HepG2 (cell line): ENCODE measurements around the gene CYBB. TPM values are rescaled to one million over a fixed set of nuclear protein-coding genes. Genes with fewer than 3 reads are reported as not detected.

Source experiments
- ATAC-seq: fragments of 200-7000 bp; cut with Tn5 transposase; 3 replicates; pipeline ENCODE4 v1.9.1; 2020; ENCODE audit warnings: mild to moderate bottlenecking, moderate library complexity
- BruUV-seq: library from RNA; stranded (reverse); fragments of 400-500 nt; replicated peaks from 2 replicates; lab custom pipeline; 2021; lab: Mats Ljungman, UMichigan
- CTCF ChIA-PET: fragments of 300-600 bp; formaldehyde crosslinking; extraction: SDS; loops from one replicate; lab custom pipeline; 2021; ENCODE audit warnings: low total read pairs, inconsistent platforms, low intra/inter-chr PET ratio; lab: Yijun Ruan, JAX
- POLR2A ChIA-PET: fragments of 350-600 bp; sonication (Branson Sonifier 250); formaldehyde crosslinking; loops from one replicate; lab custom pipeline; 2020; ENCODE audit warnings: antibody characterized with exemption, inconsistent platforms; lab: Yijun Ruan, JAX
- DNase-seq: peaks from one replicate; pipeline ENCODE4 v3.0.0-alpha.2; 2015; ENCODE audit warnings: low spot score
- FAIRE-seq: peaks from 3 replicates; lab custom pipeline; 2011; peaks lifted over from hg19 to GRCh38; lab: Jason Lieb, UNC
- H2AFZ ChIP-seq: one replicate; pipeline ENCODE4 v1.6.1; 2011; ENCODE audit warnings: low read length, inconsistent platforms
- H3K27ac ChIP-seq: fragments of 300-600 bp; 3 replicates; pipeline ENCODE4 v1.8.0; 2011; ENCODE audit warnings: mixed run types, mild to moderate bottlenecking, mixed read lengths, low read length, inconsistent platforms; ENCODE audit not compliant: insufficient read depth; ENCODE audit errors: extremely low read length
- H3K27me3 ChIP-seq, 2 experiments: fragments of 200-600 bp in 1 of 2; 2 replicates in 1 of 2; 3 replicates in 1 of 2; pipeline versions ENCODE4 v1.6.0 to v1.8.0; 2011; ENCODE audit warnings: low read length in 2 of 2, mild to moderate bottlenecking in 2 of 2, moderate library complexity in 2 of 2, inconsistent platforms in 1 of 2; ENCODE audit not compliant: insufficient read depth in 2 of 2, control insufficient read depth in 1 of 2
- H3K36me3 ChIP-seq, 2 experiments: fragments of 200-600 bp in 1 of 2; replicated peaks in 1 of 2; 2 replicates in 1 of 2; 3 replicates in 1 of 2; pipeline versions ENCODE4 v1.5.1 to v1.8.0; 2011; ENCODE audit warnings: low read length in 2 of 2, inconsistent platforms in 1 of 2; ENCODE audit not compliant: insufficient read depth in 2 of 2, control insufficient read depth in 1 of 2
- H3K4me1 ChIP-seq: 2 replicates; pipeline ENCODE4 v1.5.1; 2012; ENCODE audit warnings: low read length, inconsistent platforms; ENCODE audit not compliant: insufficient read depth
- H3K4me2 ChIP-seq: 2 replicates; pipeline ENCODE4 v1.6.0; 2011; ENCODE audit warnings: low read depth, low read length, inconsistent platforms
- H3K4me3 ChIP-seq, 3 experiments: fragments of 200-600 bp in 1 of 3; sonication (generic), shearing (Covaris generic) in 1 of 3; replicated peaks in 1 of 3; 2 replicates each; pipeline ENCODE4 v1.5.1; 2011 to 2016; ENCODE audit warnings: low read length in 3 of 3, inconsistent platforms in 2 of 3, low read depth in 2 of 3, mild to moderate bottlenecking in 2 of 3, control low read depth in 1 of 3, mixed read lengths in 1 of 3; ENCODE audit not compliant: insufficient read depth in 1 of 3
- H3K79me2 ChIP-seq: one replicate; pipeline ENCODE4 v1.6.1; 2011; ENCODE audit warnings: low read length, inconsistent platforms; ENCODE audit not compliant: insufficient read depth
- H3K9ac ChIP-seq: 2 replicates; pipeline ENCODE4 v1.6.0; 2011; ENCODE audit warnings: mild to moderate bottlenecking, low read depth, low read length, inconsistent platforms; ENCODE audit not compliant: insufficient read depth
- H3K9me3 ChIP-seq: 2 replicates; pipeline ENCODE4 v1.5.1; 2012; ENCODE audit warnings: mild to moderate bottlenecking, low read length
- H4K20me1 ChIP-seq: 2 replicates; pipeline ENCODE4 v1.6.0; 2011; ENCODE audit warnings: inconsistent platforms, mild to moderate bottlenecking, low read length, moderate library complexity; ENCODE audit not compliant: insufficient read depth
- DNMT1 ChIP-seq: sonication (generic); formaldehyde crosslinking; IDR thresholded peaks from 2 replicates; pipeline ENCODE4 v1.5.1; 2020; ENCODE audit warnings: mild to moderate bottlenecking, missing genetic modification reagents
- HMG20B ChIP-seq: conservative IDR thresholded peaks from 2 replicates; pipeline ENCODE4 v1.6.1; 2016; ENCODE audit warnings: missing genetic modification reagents, missing compliant biosample characterization
- HOXA9 ChIP-seq: sonication (generic); formaldehyde crosslinking; IDR thresholded peaks from 2 replicates; pipeline ENCODE4 v1.8.1; 2022; ENCODE audit warnings: missing genetic modification reagents, mild to moderate bottlenecking, moderate library complexity, borderline replicate concordance
- KDM1A ChIP-seq: IDR thresholded peaks from 2 replicates; pipeline ENCODE4 v1.6.1; 2016; ENCODE audit warnings: missing compliant biosample characterization
- KMT2B ChIP-seq: IDR thresholded peaks from 2 replicates; pipeline ENCODE4 v1.6.1; 2016; ENCODE audit warnings: missing genetic modification reagents, missing compliant biosample characterization
- PAF1 ChIP-seq: IDR thresholded peaks from 2 replicates; pipeline ENCODE4 v1.6.1; 2016; ENCODE audit warnings: missing genetic modification reagents, missing compliant biosample characterization
- PAWR ChIP-seq: sonication (generic); formaldehyde crosslinking; IDR thresholded peaks from 2 replicates; pipeline ENCODE4 v1.4.0; 2020; ENCODE audit warnings: missing genetic modification reagents, mild to moderate bottlenecking, borderline replicate concordance
- POLR2AphosphoS5 ChIP-seq: IDR thresholded peaks from 2 replicates; pipeline ENCODE4 v1.6.1; 2012; ENCODE audit warnings: low read depth, low read length
- RAD21 ChIP-seq: fragments of 450-650 bp; formaldehyde crosslinking; IDR thresholded peaks from 2 replicates; pipeline ENCODE4 v1.5.0; 2020; ENCODE audit warnings: mild to moderate bottlenecking
- RFXAP ChIP-seq: sonication (generic); formaldehyde crosslinking; IDR thresholded peaks from 2 replicates; pipeline ENCODE4 v1.4.0; 2020; ENCODE audit warnings: missing genetic modification reagents, borderline replicate concordance
- ZMYM2 ChIP-seq: sonication (generic); formaldehyde crosslinking; IDR thresholded peaks from 2 replicates; pipeline ENCODE4 v1.8.0; 2022; ENCODE audit warnings: mild to moderate bottlenecking, missing genetic modification reagents
- ZNF367 ChIP-seq: sonication (generic); formaldehyde crosslinking; IDR thresholded peaks from 2 replicates; pipeline ENCODE4 v1.4.0; 2020; ENCODE audit warnings: missing genetic modification reagents, borderline replicate concordance
- ZNF512 ChIP-seq: sonication (generic); formaldehyde crosslinking; IDR thresholded peaks from 2 replicates; pipeline ENCODE4 v1.4.0; 2020; ENCODE audit warnings: mild to moderate bottlenecking, missing genetic modification reagents
- ZNF570 ChIP-seq: sonication (generic); formaldehyde crosslinking; IDR thresholded peaks from 2 replicates; pipeline ENCODE4 v1.4.0; 2020; ENCODE audit warnings: mild to moderate bottlenecking, missing genetic modification reagents, borderline replicate concordance
- ZNF639 ChIP-seq: conservative IDR thresholded peaks from 2 replicates; pipeline ENCODE4 v1.6.1; 2018; ENCODE audit warnings: missing genetic modification reagents
- ZNF768 ChIP-seq: sonication (generic); formaldehyde crosslinking; IDR thresholded peaks from 2 replicates; pipeline ENCODE4 v1.4.0; 2020; ENCODE audit warnings: missing genetic modification reagents
- ZNF878 ChIP-seq: sonication (generic); formaldehyde crosslinking; IDR thresholded peaks from 2 replicates; pipeline ENCODE4 v1.8.1; 2023; ENCODE audit warnings: mild to moderate bottlenecking, missing genetic modification reagents, moderate library complexity
- WGBS: methylation state at CpG from one replicate; pipeline ENCODE4 v1.1.6; 2017; ENCODE audit warnings: low lambda C conversion rate; 5-methylcytosine and 5-hydroxymethylcytosine counted together
- in situ Hi-C: cut with HindIII; loops from 2 replicates; pipeline ENCODE4 v1.10.0; 2017; ENCODE audit warnings: low pct_unique_long_range_greater_than_20kb; ENCODE audit not compliant: extremely low pct_ligation_motif_present
- intact Hi-C: fragments of 100-400 bp; cut with micrococcal nuclease; formaldehyde crosslinking; loops from one replicate; pipeline ENCODE4 v1.10.0; 2022; ENCODE audit not compliant: unreplicated experiment
- polyA plus RNA-seq, 8 experiments: library from polyadenylated mRNA; depleted of rRNA in 3 of 8; stranded (reverse) in 7 of 8; unstranded in 1 of 8; fragments of >200 nt; fragmentation: Illumina TruSeq in 4 of 8; extraction: Trizol in 4 of 8; gene quantifications; 2 replicates each; pipeline versions ENCODE4 v1.2.1 to v1.2.3, GENCODE V29; 2011 to 2016; ENCODE audit warnings: low read depth in 4 of 8, missing spikeins in 1 of 8, mixed read lengths in 1 of 8; ENCODE audit not compliant: insufficient read depth in 1 of 8
- total RNA-seq, 5 experiments: library from RNA; depleted of rRNA; stranded (reverse); fragments of >200 nt; fragmentation: Illumina TruSeq; extraction: Trizol; gene quantifications; 2 replicates each; pipeline ENCODE4 v1.2.3, GENCODE V29; 2016; ENCODE audit warnings: low read depth in 1 of 5

CYBB gene
- total and polyA plus RNA-seq, 2 of the 13 experiments (the other 11 are each of a cell fraction or from before 2014, with no cell fraction given) = not detected

GRCh38 chrX:37815366-37815765, 35.5 kb downstream of the CYBB start:
- in situ Hi-C loops = no loop called here
- BruUV-seq = no TSS peak
- H3K9ac ChIP-seq = no peak overlapping the region
- no peak overlapping the region for H3K4me3 ChIP-seq
- H3K9me3 ChIP-seq = no peaks in the 10 kb centered on the region
- H3K27me3 ChIP-seq = no peaks in the 10 kb centered on the region
- FAIRE-seq (no peak), DNase-seq (no peak), ATAC-seq (no peak)
- no peak overlapping the region for H2AFZ ChIP-seq
- no peaks in the 10 kb centered on the region for H4K20me1 ChIP-seq
- CTCF ChIA-PET = no interaction called here
- intact Hi-C loops = no loop called here
- H3K79me2 ChIP-seq = no peaks in the 10 kb centered on the region
- POLR2A ChIA-PET = no interaction called here
- no peak overlapping the region for H3K27ac ChIP-seq
- no peaks in the 10 kb centered on the region for H3K4me1 ChIP-seq
- no peak overlapping the region for H3K4me2 ChIP-seq
- TF ChIP-seq HMG20B (CRISPR knock-in tag) = no peak
- TF ChIP-seq ZNF570 (CRISPR knock-in tag) = no peak
- no peak for TF ChIP-seq PAWR (CRISPR knock-in tag)
- TF ChIP-seq ZNF367 (CRISPR knock-in tag) = no peak
- no peak for TF ChIP-seq ZNF878 (CRISPR knock-in tag)
- no peak for TF ChIP-seq ZMYM2 (CRISPR knock-in tag)
- no peak for TF ChIP-seq RFXAP (CRISPR knock-in tag)
- no peak for TF ChIP-seq PAF1 (CRISPR knock-in tag)
- TF ChIP-seq ZNF512 = no peak
- TF ChIP-seq HOXA9 (CRISPR knock-in tag) = no peak
- TF ChIP-seq ZNF768 = no peak
- TF ChIP-seq ZNF639 (CRISPR knock-in tag) = no peak
- TF ChIP-seq RAD21 = no peak
- no peak for TF ChIP-seq DNMT1 (CRISPR knock-in tag)
- no peak for TF ChIP-seq KMT2B (CRISPR knock-in tag)
- no peak for TF ChIP-seq POLR2AphosphoS5
- no peak for TF ChIP-seq KDM1A (CRISPR knock-in tag)
- 2% methylated on average over 5 of the region's 5 CpGs for WGBS
- no peaks in the 10 kb centered on the region for H3K36me3 ChIP-seq
